LNCAP (cell line): ENCODE measurements around the gene BEAN1.

Experiments
- TF ChIP-seq, protein P1 (sequence below): fragments of 450-650 bp; IDR thresholded peaks from 2 replicates; pipeline ENCODE4 v1.5.1; 2017; ENCODE audit warnings: mild to moderate bottlenecking

BEAN1 gene

DNA sequence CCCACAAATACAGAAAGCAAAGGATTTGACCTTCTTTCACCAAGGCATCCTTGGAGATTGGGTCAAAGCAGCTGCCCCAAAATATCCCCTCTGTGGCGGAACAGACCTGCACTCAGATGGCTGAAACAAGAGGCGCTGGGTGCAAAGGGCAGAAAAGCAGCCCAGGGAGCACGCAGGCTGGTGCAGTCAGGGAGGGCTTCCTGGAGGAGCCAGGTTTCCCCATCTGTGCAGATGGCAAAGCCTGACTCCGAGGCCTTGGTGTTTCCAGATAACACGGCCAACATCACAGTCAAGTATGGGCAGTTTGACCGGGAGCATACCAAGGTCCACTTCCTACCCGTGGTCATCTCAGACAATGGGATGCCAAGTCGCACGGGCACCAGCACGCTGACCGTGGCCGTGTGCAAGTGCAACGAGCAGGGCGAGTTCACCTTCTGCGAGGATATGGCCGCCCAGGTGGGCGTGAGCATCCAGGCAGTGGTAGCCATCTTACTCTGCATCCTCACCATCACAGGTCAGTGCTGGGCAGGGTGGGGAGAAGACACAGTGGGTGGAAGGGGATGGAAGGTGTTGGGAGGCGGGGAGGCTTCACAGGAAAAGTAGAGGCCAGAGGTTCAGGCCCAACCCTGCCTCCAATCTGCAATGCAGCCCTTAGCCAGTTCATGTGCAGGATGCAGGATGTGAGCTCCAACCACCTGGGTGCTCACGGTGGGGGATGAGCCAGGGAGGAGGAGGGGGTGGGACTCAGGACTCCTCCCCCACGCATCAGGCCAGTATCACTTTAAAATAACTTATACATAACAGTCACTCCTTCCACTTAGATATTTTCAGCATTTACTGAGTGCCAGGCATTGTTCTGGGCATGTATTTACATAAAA lies 26.4 kb upstream of the BEAN1 start:
- TF ChIP-seq, protein P1, sequence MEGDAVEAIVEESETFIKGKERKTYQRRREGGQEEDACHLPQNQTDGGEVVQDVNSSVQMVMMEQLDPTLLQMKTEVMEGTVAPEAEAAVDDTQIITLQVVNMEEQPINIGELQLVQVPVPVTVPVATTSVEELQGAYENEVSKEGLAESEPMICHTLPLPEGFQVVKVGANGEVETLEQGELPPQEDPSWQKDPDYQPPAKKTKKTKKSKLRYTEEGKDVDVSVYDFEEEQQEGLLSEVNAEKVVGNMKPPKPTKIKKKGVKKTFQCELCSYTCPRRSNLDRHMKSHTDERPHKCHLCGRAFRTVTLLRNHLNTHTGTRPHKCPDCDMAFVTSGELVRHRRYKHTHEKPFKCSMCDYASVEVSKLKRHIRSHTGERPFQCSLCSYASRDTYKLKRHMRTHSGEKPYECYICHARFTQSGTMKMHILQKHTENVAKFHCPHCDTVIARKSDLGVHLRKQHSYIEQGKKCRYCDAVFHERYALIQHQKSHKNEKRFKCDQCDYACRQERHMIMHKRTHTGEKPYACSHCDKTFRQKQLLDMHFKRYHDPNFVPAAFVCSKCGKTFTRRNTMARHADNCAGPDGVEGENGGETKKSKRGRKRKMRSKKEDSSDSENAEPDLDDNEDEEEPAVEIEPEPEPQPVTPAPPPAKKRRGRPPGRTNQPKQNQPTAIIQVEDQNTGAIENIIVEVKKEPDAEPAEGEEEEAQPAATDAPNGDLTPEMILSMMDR, result no peak

DNA sequence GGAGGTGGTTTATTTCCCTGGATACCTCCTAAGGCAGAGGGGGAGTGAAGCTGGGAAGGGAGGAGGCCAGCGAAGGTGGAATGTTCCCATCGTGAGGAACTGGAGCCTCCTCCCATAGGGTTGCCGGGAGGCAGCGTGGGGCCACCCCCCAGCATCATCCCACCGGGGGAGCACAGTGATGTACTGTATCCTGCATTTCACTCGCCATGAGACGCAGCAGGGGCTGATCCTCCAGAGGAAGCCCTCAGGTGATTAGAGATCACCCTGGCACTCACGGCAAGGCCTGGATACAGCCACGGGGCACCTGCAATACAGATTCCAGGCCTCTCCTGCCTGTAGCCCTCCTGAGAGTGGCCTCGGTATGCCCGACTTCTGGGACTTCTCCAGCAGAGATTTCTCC lies 25.5 kb upstream of the BEAN1 start:
- TF ChIP-seq, protein P1, result no peak

DNA sequence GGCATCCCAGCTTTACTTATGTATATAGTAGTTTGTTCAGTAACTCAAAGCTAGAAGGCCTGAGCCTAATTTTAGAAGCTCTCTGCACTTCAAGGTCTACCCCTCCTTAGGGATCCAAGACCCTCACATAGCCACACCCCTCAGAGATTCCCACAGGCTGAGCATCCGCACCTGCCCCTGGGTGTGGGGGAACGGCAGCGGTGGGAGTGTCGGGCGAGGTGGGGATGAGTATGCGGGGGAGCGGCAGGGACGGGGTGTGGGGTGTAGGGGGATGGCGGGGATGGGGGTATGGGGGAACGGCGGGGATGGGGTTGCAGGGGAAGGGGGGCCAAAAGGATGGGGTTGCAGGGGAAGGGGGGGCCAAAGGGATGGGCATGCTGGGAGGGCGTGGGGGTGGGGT lies 24.9 kb upstream of the BEAN1 start:
- TF ChIP-seq, protein P1, result no peak

DNA sequence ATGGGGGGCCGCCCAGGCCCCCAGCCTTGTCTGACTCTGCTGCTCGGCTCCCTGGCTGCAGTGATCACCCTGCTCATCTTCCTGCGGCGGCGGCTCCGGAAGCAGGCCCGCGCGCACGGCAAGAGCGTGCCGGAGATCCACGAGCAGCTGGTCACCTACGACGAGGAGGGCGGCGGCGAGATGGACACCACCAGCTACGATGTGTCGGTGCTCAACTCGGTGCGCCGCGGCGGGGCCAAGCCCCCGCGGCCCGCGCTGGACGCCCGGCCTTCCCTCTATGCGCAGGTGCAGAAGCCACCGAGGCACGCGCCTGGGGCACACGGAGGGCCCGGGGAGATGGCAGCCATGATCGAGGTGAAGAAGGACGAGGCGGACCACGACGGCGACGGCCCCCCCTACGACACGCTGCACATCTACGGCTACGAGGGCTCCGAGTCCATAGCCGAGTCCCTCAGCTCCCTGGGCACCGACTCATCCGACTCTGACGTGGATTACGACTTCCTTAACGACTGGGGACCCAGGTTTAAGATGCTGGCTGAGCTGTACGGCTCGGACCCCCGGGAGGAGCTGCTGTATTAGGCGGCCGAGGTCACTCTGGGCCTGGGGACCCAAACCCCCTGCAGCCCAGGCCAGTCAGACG lies 24.4 kb upstream of the BEAN1 start:
- TF ChIP-seq, protein P1, result no peak

DNA sequence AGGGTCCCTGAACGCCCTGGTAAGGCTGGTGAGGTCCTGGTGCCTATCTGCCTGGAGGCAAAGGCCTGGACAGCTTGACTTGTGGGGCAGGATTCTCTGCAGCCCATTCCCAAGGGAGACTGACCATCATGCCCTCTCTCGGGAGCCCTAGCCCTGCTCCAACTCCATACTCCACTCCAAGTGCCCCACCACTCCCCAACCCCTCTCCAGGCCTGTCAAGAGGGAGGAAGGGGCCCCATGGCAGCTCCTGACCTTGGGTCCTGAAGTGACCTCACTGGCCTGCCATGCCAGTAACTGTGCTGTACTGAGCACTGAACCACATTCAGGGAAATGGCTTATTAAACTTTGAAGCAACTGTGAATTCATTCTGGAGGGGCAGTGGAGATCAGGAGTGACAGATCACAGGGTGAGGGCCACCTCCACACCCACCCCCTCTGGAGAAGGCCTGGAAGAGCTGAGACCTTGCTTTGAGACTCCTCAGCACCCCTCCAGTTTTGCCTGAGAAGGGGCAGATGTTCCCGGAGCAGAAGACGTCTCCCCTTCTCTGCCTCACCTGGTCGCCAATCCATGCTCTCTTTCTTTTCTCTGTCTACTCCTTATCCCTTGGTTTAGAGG lies 23.5 kb upstream of the BEAN1 start:
- TF ChIP-seq, protein P1, result no peak

DNA sequence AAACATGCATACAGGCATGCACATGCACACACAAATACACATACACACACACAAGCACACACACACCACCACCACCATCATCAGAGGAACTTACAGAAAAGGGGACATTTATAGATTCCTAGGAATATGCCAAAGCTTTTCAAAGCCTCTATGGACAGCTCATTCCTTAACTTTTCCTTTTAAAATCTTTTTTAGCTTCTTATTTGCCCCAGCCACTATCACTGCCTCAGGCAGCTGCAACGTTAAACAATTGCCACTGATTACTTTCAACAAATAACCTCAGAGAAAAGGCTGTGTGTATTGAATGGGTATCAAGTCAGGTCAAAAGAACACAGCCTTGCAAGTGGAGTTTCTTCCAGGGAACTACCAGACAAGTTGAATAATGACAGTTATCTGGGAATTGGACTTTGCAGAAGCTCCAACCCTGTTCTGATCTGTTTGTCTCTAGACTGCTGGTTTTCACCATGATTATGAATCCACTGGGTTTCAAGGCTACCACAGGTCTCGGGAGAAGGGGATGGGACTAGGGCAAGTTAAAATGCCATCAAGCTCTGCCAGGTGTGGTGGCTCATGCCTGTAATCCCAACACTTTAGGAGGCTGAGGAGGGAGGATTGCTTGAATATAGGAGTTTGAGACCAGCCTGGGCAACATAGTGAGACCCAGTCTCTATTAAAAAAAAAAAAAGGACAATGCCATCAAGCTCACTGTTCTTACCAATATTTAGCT lies 21.9 kb upstream of the BEAN1 start:
- TF ChIP-seq, protein P1, result no peak

DNA sequence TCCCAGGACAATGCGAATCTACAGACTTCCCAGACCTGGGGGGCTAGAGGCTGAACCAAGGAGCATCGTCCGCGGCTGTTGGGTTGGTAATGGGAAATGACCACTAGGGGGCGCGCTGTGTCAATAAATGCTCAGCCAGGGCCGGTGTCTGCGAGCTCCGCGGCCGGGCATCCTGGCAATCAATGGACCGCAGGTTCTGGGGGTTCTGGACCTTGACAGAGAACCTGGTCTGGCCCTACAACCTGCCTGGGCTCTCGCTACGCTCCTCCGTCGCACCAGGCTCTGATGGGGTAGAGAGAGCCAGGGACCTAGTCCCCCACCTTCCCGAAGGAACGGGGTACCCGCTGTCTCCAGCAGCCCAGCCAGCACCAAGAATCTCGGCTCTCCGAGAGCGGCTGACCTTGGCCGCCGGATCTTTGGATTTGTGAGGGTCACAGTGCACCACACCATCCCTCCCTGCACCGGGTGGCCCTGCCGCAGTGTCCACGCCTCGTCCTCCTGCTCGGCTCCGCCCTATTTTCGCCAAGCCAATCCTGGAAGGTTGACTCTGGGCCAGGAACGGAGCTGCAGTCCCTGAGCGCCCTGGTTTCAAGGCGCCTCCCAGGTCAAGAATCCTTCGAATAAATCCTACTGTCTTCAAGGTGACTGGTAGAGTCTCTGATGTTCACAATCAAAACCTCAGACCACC lies 20.4 kb upstream of the BEAN1 start:
- TF ChIP-seq, protein P1, result peak; percentile 81
